Measurements from ENCODE around the gene INPP5A. TPM values are rescaled to one million over a fixed set of nuclear protein-coding genes. Genes with fewer than 3 reads are reported as not detected.
A peak's percentile ranks its signal among the peaks of the same experiment; 100 is the strongest.

Gene INPP5A
- total RNA-seq, 6 donors from 2014 or later, result 28.6 to 81.7 (median 44.8) TPM

- H3K9me3 ChIP-seq, result peaks cover 0 to 13% (median 6%) of the 10 kb centered on the region in 4 donors
- peaks cover 0 to 68% (median 40%) of the 10 kb centered on the region in 4 donors for H3K36me3 ChIP-seq
- DNase-seq, result no peak
- H3K27me3 ChIP-seq, result no peaks in the 10 kb centered on the region
- no peaks in the 10 kb centered on the region for H3K4me1 ChIP-seq
- 84 to 96% methylated on average over 4 of the region's 4 CpGs for WGBS, 2 donors
- TF ChIP-seq EP300 (IDR thresholded peaks at IDR 0.05) (no peak), POLR2AphosphoS5 (IDR thresholded peaks at IDR 0.05) (no peak), POLR2A (IDR thresholded peaks at IDR 0.05) (no peak), CTCF (IDR thresholded peaks at IDR 0.05) (no peak)
- no peak overlapping the region for H3K4me3 ChIP-seq
- no peak overlapping the region for H3K27ac ChIP-seq
- no peak for ATAC-seq (ENCODE audit: low FRiP score in 2 of 2)
Measured at GRCh38 chr10:132708936-132709335, 171.3 kb downstream of the INPP5A start.

DNA sequence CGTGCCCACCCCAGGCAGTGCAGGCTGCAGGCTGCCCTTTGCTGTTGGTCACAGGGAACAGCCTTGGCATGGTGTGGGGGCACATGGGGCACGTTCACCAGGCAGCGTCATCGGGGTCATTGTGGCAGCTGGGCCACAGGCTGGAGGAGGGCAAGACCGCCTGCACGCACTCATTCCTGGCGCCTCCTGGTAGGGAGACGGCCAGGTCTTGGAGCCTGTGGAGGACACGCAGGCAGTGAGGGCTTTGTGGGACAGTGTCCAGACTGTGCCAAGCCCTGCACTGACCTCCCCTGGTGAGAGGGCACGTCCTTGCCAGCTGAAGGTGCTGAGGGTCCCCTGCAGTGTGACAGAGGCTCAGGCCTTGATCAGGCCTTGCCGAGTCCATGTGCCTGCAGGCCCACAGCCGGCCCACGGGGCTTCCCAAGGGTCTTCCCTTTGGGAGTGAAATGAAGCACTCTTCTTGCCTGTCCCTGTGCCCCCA lies 171.9 kb downstream of the INPP5A start:
- WGBS, 2 donors, result 90 to 92% methylated on average over 7 to 13 of the region's 13 CpGs
- DNase-seq, result peak in 1 of 2 donors; percentile 72
- no peak for TF ChIP-seq CTCF (IDR thresholded peaks at IDR 0.05)

GRCh38 chr10:132710036-132710686 lies 172.6 kb downstream of the INPP5A start:
- H3K4me1 ChIP-seq, result no peaks in the 10 kb centered on the region
- ATAC-seq (ENCODE audit: low FRiP score in 2 of 2), result no peak
- no peak overlapping the region for H3K4me3 ChIP-seq
- H3K27me3 ChIP-seq, result no peaks in the 10 kb centered on the region
- peak in 1 of 2 donors; percentile 58 for DNase-seq
- H3K36me3 ChIP-seq, result peaks cover 0 to 77% (median 40%) of the 10 kb centered on the region in 4 donors
- H3K27ac ChIP-seq, result no peak overlapping the region
- TF ChIP-seq POLR2AphosphoS5 (IDR thresholded peaks at IDR 0.05) (no peak), CTCF (IDR thresholded peaks at IDR 0.05) (no peak), POLR2A (IDR thresholded peaks at IDR 0.05) (no peak), EP300 (IDR thresholded peaks at IDR 0.05) (no peak)
- 95 to 96% methylated on average over 22 of the region's 22 CpGs for WGBS, 2 donors
- H3K9me3 ChIP-seq, result peaks cover 0 to 9% (median 4%) of the 10 kb centered on the region in 4 donors

More for the DNA sequence above, 171.9 kb downstream of the INPP5A start:
- no peaks in the 10 kb centered on the region for H3K27me3 ChIP-seq
- H3K4me3 ChIP-seq, result no peak overlapping the region
- H3K27ac ChIP-seq, result no peak overlapping the region
- H3K9me3 ChIP-seq, result peaks cover 0 to 13% (median 6%) of the 10 kb centered on the region in 4 donors
- H3K4me1 ChIP-seq, result no peaks in the 10 kb centered on the region
- no peak for ATAC-seq (ENCODE audit: low FRiP score in 2 of 2)
- H3K36me3 ChIP-seq, result peaks cover 0 to 74% (median 41%) of the 10 kb centered on the region in 4 donors

DNA sequence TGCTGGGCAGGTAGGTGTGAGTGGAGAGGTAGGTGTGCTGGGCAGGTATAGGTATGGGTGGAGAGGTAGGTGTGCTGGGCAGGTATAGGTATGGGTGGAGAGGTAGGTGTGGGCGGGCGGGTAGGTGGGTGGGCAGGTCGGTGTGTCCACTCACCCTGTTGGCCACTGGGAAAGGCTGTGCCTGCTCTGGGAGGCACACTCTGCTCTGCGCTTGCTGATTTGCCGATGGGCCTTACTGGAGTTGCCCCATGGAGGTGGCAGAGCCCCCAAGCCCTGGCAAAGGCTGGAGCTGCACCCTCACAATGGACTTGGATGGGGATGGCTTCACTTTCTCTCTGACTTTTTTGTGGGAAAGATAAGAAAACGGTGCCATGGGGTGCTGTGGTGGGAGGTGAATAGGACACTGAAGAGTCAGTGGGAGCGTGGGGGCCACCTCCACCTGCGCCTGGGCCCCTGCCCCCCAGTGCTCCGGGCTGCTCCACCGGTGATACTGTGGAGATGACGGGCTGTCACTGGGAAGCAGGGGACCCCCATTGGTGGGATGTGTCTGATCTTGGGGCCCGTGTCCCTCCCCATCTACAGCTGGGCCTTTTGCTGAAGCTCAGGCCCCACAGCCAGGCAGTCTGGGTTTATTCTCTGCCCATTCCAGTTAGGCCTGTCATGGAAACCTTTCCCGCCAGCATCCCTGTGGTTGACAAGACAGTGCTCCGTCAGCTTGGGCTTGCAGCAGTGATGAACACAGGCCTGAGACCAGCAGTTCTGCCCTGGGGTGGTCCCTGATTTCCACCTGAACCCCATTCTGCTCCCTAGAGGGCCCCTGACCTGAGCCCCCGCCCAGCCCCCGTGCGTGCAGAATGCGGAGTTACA lies 173.4 kb downstream of the INPP5A start:
- WGBS, 2 donors, result 98% methylated on average over 13 to 18 of the region's 18 CpGs

DNA sequence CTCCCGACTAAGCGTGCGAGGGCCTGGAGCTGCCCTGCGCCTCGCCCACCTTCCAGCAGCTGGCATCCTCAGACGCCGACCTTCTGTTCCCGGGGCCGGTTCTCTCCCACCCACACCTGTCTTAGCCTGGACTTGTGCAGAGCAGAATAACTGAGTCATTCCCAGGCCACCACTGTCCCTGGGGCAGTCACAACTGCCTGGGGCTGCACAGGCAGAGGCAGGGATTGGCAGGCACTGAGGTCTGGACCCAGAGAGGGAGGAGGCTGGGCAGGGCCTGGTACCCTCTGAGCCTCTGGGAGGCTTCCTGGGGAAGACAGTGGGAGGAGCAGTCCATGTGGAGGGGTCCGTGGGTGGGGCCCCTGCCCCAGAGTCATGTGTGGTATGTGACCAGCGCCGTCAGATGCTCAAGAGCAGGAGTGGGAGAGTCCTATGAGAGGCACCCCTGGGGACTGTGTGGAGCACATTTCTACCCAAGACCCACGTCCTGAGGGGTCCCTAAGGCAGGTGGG lies 174.1 kb downstream of the INPP5A start:
- 93 to 98% methylated on average over 13 of the region's 13 CpGs for WGBS, 2 donors
- DNase-seq (peak in 1 of 2 donors; percentile 70), ATAC-seq (ENCODE audit: low FRiP score in 2 of 2) (no peak)

More for the DNA sequence above, 173.4 kb downstream of the INPP5A start:
- Histone ChIP-seq H3K9me3 (peaks cover 0 to 1% (median under 1%) of the 10 kb centered on the region in 4 donors), H3K27me3 (no peaks in the 10 kb centered on the region), H3K4me1 (no peaks in the 10 kb centered on the region), H3K36me3 (peaks cover 0 to 77% (median 37%) of the 10 kb centered on the region in 4 donors), H3K4me3 (no peak overlapping the region), H3K27ac (no peak overlapping the region)
- no peak for TF ChIP-seq POLR2AphosphoS5 (IDR thresholded peaks at IDR 0.05)
- DNase-seq (peak in 1 of 2 donors; percentile 51), ATAC-seq (ENCODE audit: low FRiP score in 2 of 2) (no peak)

More for the DNA sequence above, 174.1 kb downstream of the INPP5A start:
- TF ChIP-seq POLR2AphosphoS5 (IDR thresholded peaks at IDR 0.05), result no peak
- TF ChIP-seq CTCF (IDR thresholded peaks at IDR 0.05), result no peak
- TF ChIP-seq EP300 (IDR thresholded peaks at IDR 0.05), result no peak
- no peak for TF ChIP-seq POLR2A (IDR thresholded peaks at IDR 0.05)
- Histone ChIP-seq H3K27me3 (no peaks in the 10 kb centered on the region), H3K4me1 (no peaks in the 10 kb centered on the region), H3K36me3 (peaks cover 0 to 83% (median 40%) of the 10 kb centered on the region in 4 donors), H3K4me3 (no peak overlapping the region), H3K27ac (no peak overlapping the region), H3K9me3 (no peaks in the 10 kb centered on the region)

Measured in upper lobe of left lung (tissue), 6 donors.